Activated naive CD4-positive, alpha-beta T cell treated with Interleukin-2 at 50 U/mL for 16 hours (primary cell): Measurements from ENCODE around the gene TRIM40.
"Not testable (repeated sequence)": the region's sequence is repeated elsewhere in the genome, so short reads cannot be mapped to it uniquely, and the experiment has no call there.

ENCODE experiments used
- DNase-seq: peaks from one replicate; pipeline ENCODE4 v3.0.0-alpha.2; 2020

TRIM40 gene

GRCh38 chr6:30113841-30114240 is 22.1 kb upstream of the TRIM40 start:
- DNase-seq = no peak

GRCh38 chr6:30116724-30117123 is 19.2 kb upstream of the TRIM40 start:
- no peak for DNase-seq

- DNase-seq = not testable (repeated sequence)
Observed at GRCh38 chr6:30118691-30119090, 17.2 kb upstream of the TRIM40 start.

- DNase-seq = no peak
Observed at GRCh38 chr6:30121446-30122366, 14.2 kb upstream of the TRIM40 start.

GRCh38 chr6:30122515-30122914 is 13.4 kb upstream of the TRIM40 start:
- DNase-seq = no peak

GRCh38 chr6:30127238-30128093 is 8.5 kb upstream of the TRIM40 start:
- no peak for DNase-seq

- DNase-seq = no peak
Observed at GRCh38 chr6:30129265-30130178, 6.4 kb upstream of the TRIM40 start.

GRCh38 chr6:30130179-30130679 is 5.7 kb upstream of the TRIM40 start:
- no peak for DNase-seq

- DNase-seq = peak; percentile 63
Observed at GRCh38 chr6:30130887-30131862, 4.8 kb upstream of the TRIM40 start.

GRCh38 chr6:30131947-30132497 is 3.9 kb upstream of the TRIM40 start:
- no peak for DNase-seq

GRCh38 chr6:30135147-30135546 is 793 bp upstream of the TRIM40 start:
- no peak for DNase-seq

GRCh38 chr6:30136570-30137286 is 788 bp downstream of the TRIM40 start:
- no peak for DNase-seq

GRCh38 chr6:30140240-30140639 is 4.3 kb downstream of the TRIM40 start:
- DNase-seq = not testable (repeated sequence)

GRCh38 chr6:30142665-30143064 is 6.7 kb downstream of the TRIM40 start:
- DNase-seq = no peak

- DNase-seq = no peak
Observed at GRCh38 chr6:30143780-30144179, 7.8 kb downstream of the TRIM40 start.

- no peak for DNase-seq
Observed at GRCh38 chr6:30144811-30145210, 8.9 kb downstream of the TRIM40 start.

- no peak for DNase-seq
Observed at GRCh38 chr6:30145818-30146217, 9.9 kb downstream of the TRIM40 start.

GRCh38 chr6:30147096-30147495 is 11.2 kb downstream of the TRIM40 start:
- DNase-seq = no peak

GRCh38 chr6:30149234-30149633 is 13.3 kb downstream of the TRIM40 start:
- no peak for DNase-seq

- DNase-seq = no peak
Observed at GRCh38 chr6:30149858-30150550, 14.1 kb downstream of the TRIM40 start.
